Measurements from ENCODE around the gene ABLIM1.
"Not testable (repeated sequence)": the region's sequence is repeated elsewhere in the genome, so short reads cannot be mapped to it uniquely, and the experiment has no call there.

The ABLIM1 gene

GRCh38 chr10:114698271-114699061 lies 40.4 kb upstream of the ABLIM1 start:
- Histone ChIP-seq H3K36me3 (ENCODE audit: low read depth) (no peaks in the 10 kb centered on the region), H3K4me1 (ENCODE audit: insufficient read depth, poor library complexity, severe bottlenecking) (peaks cover 15% of the 10 kb centered on the region), H3K9me3 (ENCODE audit: severe bottlenecking) (no peaks in the 10 kb centered on the region), H3K27ac (ENCODE audit: poor library complexity, severe bottlenecking) (no peak overlapping the region), H3K4me3 (ENCODE audit: severe bottlenecking) (no peak overlapping the region), H3K27me3 (ENCODE audit: insufficient read depth, poor library complexity, severe bottlenecking) (no peaks in the 10 kb centered on the region)
- no peak for DNase-seq (ENCODE audit: low spot score)
- no peak for TF ChIP-seq CTCF (IDR thresholded peaks at IDR 0.05; ENCODE audit: poor library complexity, severe bottlenecking)
- no peak for ATAC-seq (ENCODE audit: low read depth)

DNA sequence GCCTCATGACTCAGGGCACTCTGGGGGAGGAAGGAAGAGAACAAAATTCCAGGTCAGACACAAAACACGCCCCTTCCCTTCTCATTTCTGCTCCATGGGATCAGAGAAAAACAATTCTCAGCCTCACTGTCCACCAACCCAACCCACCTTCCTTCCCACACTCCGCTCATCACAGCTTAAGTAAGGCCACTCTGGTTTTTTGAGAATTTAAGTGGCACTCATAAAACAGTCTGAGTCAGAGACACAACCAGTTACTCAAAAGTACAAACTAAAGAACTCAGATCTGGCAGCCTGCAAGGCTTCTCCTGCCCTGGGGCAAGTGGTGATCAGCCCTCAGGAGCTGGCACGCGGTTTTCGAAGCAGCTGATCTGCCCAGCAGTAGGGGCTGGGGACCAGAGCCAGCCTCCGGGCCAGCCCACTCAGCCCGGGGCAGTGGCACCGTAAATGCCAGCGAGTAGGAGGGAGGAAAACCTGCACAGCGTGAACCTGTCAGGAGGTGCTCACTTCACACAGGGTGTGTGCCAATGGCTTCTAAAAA lies 39.1 kb upstream of the ABLIM1 start:
- Histone ChIP-seq H3K27ac (ENCODE audit: poor library complexity, severe bottlenecking) (peak overlapping the region; percentile 45), H3K9me3 (ENCODE audit: severe bottlenecking) (no peaks in the 10 kb centered on the region), H3K36me3 (ENCODE audit: low read depth) (no peaks in the 10 kb centered on the region), H3K4me1 (ENCODE audit: insufficient read depth, poor library complexity, severe bottlenecking) (peaks cover 15% of the 10 kb centered on the region), H3K27me3 (ENCODE audit: insufficient read depth, poor library complexity, severe bottlenecking) (no peaks in the 10 kb centered on the region), H3K4me3 (ENCODE audit: severe bottlenecking) (no peak overlapping the region)
- TF ChIP-seq CTCF (IDR thresholded peaks at IDR 0.05; ENCODE audit: poor library complexity, severe bottlenecking) = no peak
- DNase-seq (ENCODE audit: low spot score) (no peak), ATAC-seq (ENCODE audit: low read depth) (peak; percentile 93)

- peaks cover 24% of the 10 kb centered on the region for H3K4me1 ChIP-seq (ENCODE audit: insufficient read depth, poor library complexity, severe bottlenecking)
- not testable (repeated sequence) for H3K9me3 ChIP-seq (ENCODE audit: severe bottlenecking); H3K4me3 ChIP-seq (ENCODE audit: severe bottlenecking); H3K27me3 ChIP-seq (ENCODE audit: insufficient read depth, poor library complexity, severe bottlenecking); H3K36me3 ChIP-seq (ENCODE audit: low read depth); DNase-seq (ENCODE audit: low spot score); ATAC-seq (ENCODE audit: low read depth)
- peak overlapping the region; percentile 45 for H3K27ac ChIP-seq (ENCODE audit: poor library complexity, severe bottlenecking)
Observed at GRCh38 chr10:114696301-114696700, 38.2 kb upstream of the ABLIM1 start.

DNA sequence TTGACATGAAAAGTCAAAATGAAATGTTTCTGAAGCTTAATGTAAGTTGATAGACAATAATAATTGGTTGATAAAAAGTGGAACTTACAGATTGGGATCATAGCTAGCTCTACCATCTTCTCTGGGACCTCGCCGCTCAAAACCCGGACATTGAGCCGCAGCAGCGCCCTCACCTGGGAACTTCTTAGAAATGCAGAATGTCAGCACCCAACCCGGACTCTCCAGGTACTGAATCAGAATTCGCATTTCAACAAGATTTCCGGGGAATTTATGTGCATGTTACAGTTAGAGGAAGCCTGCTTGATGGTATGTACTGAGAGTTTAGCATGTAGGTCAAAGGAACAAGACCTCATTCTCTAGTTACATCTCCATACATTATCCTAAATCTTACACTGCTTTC lies 36.7 kb upstream of the ABLIM1 start:
- ATAC-seq (ENCODE audit: low read depth) (no peak), DNase-seq (ENCODE audit: low spot score) (no peak)
- H3K4me1 ChIP-seq (ENCODE audit: insufficient read depth, poor library complexity, severe bottlenecking) = peaks cover 27% of the 10 kb centered on the region
- no peaks in the 10 kb centered on the region for H3K9me3 ChIP-seq (ENCODE audit: severe bottlenecking)
- TF ChIP-seq CTCF (IDR thresholded peaks at IDR 0.05; ENCODE audit: poor library complexity, severe bottlenecking) = peak; percentile 28
- no peak overlapping the region for H3K27ac ChIP-seq (ENCODE audit: poor library complexity, severe bottlenecking)
- H3K36me3 ChIP-seq (ENCODE audit: low read depth) = no peaks in the 10 kb centered on the region
- no peak overlapping the region for H3K4me3 ChIP-seq (ENCODE audit: severe bottlenecking)
- no peaks in the 10 kb centered on the region for H3K27me3 ChIP-seq (ENCODE audit: insufficient read depth, poor library complexity, severe bottlenecking)

DNA sequence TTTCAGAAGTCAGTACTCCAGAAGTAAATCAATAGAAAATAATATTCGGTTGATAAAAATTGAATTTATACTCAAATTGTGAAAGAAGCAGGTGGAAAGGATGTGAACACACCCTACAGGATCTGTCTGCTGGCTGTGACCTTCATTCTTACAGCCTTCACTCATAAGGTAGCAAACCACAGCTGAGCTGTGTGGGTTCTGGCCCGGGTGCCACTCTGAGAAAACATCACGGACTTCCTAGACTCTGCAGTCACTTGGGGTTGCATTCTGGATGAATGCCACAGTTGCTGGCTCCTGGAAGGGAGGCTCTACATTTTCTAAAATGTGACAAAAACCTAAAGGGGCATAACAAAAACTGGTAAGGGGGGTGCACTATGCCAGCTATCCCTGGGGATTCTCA lies 36.0 kb upstream of the ABLIM1 start:
- ATAC-seq (ENCODE audit: low read depth) = no peak

More for the DNA sequence above, 36.0 kb upstream of the ABLIM1 start:
- Histone ChIP-seq H3K27ac (ENCODE audit: poor library complexity, severe bottlenecking) (no peak overlapping the region), H3K36me3 (ENCODE audit: low read depth) (no peaks in the 10 kb centered on the region), H3K4me3 (ENCODE audit: severe bottlenecking) (no peak overlapping the region), H3K27me3 (ENCODE audit: insufficient read depth, poor library complexity, severe bottlenecking) (no peaks in the 10 kb centered on the region), H3K4me1 (ENCODE audit: insufficient read depth, poor library complexity, severe bottlenecking) (peaks cover 27% of the 10 kb centered on the region), H3K9me3 (ENCODE audit: severe bottlenecking) (no peaks in the 10 kb centered on the region)
- TF ChIP-seq CTCF (IDR thresholded peaks at IDR 0.05; ENCODE audit: poor library complexity, severe bottlenecking) = no peak
- DNase-seq (ENCODE audit: low spot score) = no peak

All from RWPE2 (cell line).